ENCODE data around the gene AKAP1. TPM values are rescaled to one million over a fixed set of nuclear protein-coding genes. Genes with fewer than 3 reads are reported as not detected.

Gene AKAP1
- polyA plus RNA-seq, 1 donor from 2014 or later: 38.7 TPM

- H3K36me3 ChIP-seq (ENCODE audit: insufficient read depth, low read length): no peaks in the 10 kb centered on the region
- no peak overlapping the region for H3K27ac ChIP-seq (ENCODE audit: low read length)
- H3K27me3 ChIP-seq (ENCODE audit: insufficient read depth, low read depth, low read length): no peaks in the 10 kb centered on the region
- TF ChIP-seq EZH2 (IDR thresholded peaks at IDR 0.05; ENCODE audit: borderline replicate concordance, insufficient read depth, low read length, poor library complexity, severe bottlenecking) (no peak), REST (IDR thresholded peaks at IDR 0.05; ENCODE audit: borderline replicate concordance) (no peak), TAF1 (IDR thresholded peaks at IDR 0.05; ENCODE audit: low read depth) (no peak), RAD21 (conservative IDR thresholded peaks at IDR 0.05) (no peak), CTCF (IDR thresholded peaks at IDR 0.05; ENCODE audit: poor library complexity, severe bottlenecking) (no peak), POLR2AphosphoS5 (IDR thresholded peaks at IDR 0.05) (no peak), EP300 (conservative IDR thresholded peaks at IDR 0.05; ENCODE audit: poor library complexity, severe bottlenecking) (no peak), SMC3 (conservative IDR thresholded peaks at IDR 0.05; ENCODE audit: poor library complexity) (no peak), MXI1 (conservative IDR thresholded peaks at IDR 0.05; ENCODE audit: poor library complexity, severe bottlenecking) (no peak)
- no peak overlapping the region for H2AFZ ChIP-seq (ENCODE audit: low read depth, low read length)
- no peak overlapping the region for H3K9ac ChIP-seq (ENCODE audit: low read length)
- no peaks in the 10 kb centered on the region for H3K9me2 ChIP-seq (ENCODE audit: insufficient read depth, low read length)
- no peaks in the 10 kb centered on the region for H3F3A ChIP-seq (ENCODE audit: insufficient read depth, low read length, poor library complexity, severe bottlenecking)
- H3K9me3 ChIP-seq (ENCODE audit: low read length): no peaks in the 10 kb centered on the region
- H3K4me3 ChIP-seq (ENCODE audit: low read length): no peak overlapping the region
- no peak overlapping the region for H3K4me2 ChIP-seq (ENCODE audit: low read length)
- H3K79me2 ChIP-seq (replicated peaks; ENCODE audit: insufficient read depth, low read length): no peaks in the 10 kb centered on the region
- H4K20me1 ChIP-seq (ENCODE audit: insufficient read depth): no peaks in the 10 kb centered on the region
Measured at GRCh38 chr17:57160624-57161023, 75.6 kb downstream of the AKAP1 start.

GRCh38 chr17:57164814-57165213 lies 79.8 kb downstream of the AKAP1 start:
- Histone ChIP-seq H2AFZ (ENCODE audit: low read depth, low read length) (no peak overlapping the region), H3K27me3 (ENCODE audit: insufficient read depth, low read depth, low read length) (no peaks in the 10 kb centered on the region), H3K9me2 (ENCODE audit: insufficient read depth, low read length) (no peaks in the 10 kb centered on the region), H3K79me2 (replicated peaks; ENCODE audit: insufficient read depth, low read length) (no peaks in the 10 kb centered on the region), H3F3A (ENCODE audit: insufficient read depth, low read length, poor library complexity, severe bottlenecking) (no peaks in the 10 kb centered on the region), H4K20me1 (ENCODE audit: insufficient read depth) (no peaks in the 10 kb centered on the region), H3K36me3 (ENCODE audit: insufficient read depth, low read length) (no peaks in the 10 kb centered on the region), H3K9ac (ENCODE audit: low read length) (no peak overlapping the region), H3K4me2 (ENCODE audit: low read length) (no peak overlapping the region), H3K9me3 (ENCODE audit: low read length) (no peaks in the 10 kb centered on the region), H3K4me3 (ENCODE audit: low read length) (no peak overlapping the region), H3K27ac (ENCODE audit: low read length) (no peak overlapping the region)
- TF ChIP-seq EP300 (conservative IDR thresholded peaks at IDR 0.05; ENCODE audit: poor library complexity, severe bottlenecking) (no peak), CTCF (IDR thresholded peaks at IDR 0.05; ENCODE audit: poor library complexity, severe bottlenecking) (no peak), TAF1 (IDR thresholded peaks at IDR 0.05; ENCODE audit: low read depth) (no peak), SMC3 (conservative IDR thresholded peaks at IDR 0.05; ENCODE audit: poor library complexity) (no peak), MXI1 (conservative IDR thresholded peaks at IDR 0.05; ENCODE audit: poor library complexity, severe bottlenecking) (no peak), EZH2 (IDR thresholded peaks at IDR 0.05; ENCODE audit: borderline replicate concordance, insufficient read depth, low read length, poor library complexity, severe bottlenecking) (no peak), RAD21 (conservative IDR thresholded peaks at IDR 0.05) (no peak), POLR2AphosphoS5 (IDR thresholded peaks at IDR 0.05) (no peak), REST (IDR thresholded peaks at IDR 0.05; ENCODE audit: borderline replicate concordance) (no peak)
